Measurements from ENCODE around the gene STOML1. TPM values are rescaled to one million over a fixed set of nuclear protein-coding genes. Genes with fewer than 3 reads are reported as not detected.
A peak's percentile ranks its signal among the peaks of the same experiment; 100 is the strongest.

The STOML1 gene, protein sequence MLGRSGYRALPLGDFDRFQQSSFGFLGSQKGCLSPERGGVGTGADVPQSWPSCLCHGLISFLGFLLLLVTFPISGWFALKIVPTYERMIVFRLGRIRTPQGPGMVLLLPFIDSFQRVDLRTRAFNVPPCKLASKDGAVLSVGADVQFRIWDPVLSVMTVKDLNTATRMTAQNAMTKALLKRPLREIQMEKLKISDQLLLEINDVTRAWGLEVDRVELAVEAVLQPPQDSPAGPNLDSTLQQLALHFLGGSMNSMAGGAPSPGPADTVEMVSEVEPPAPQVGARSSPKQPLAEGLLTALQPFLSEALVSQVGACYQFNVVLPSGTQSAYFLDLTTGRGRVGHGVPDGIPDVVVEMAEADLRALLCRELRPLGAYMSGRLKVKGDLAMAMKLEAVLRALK
- total RNA-seq: 17.1 and 19.0 TPM in 2 replicates

DNA sequence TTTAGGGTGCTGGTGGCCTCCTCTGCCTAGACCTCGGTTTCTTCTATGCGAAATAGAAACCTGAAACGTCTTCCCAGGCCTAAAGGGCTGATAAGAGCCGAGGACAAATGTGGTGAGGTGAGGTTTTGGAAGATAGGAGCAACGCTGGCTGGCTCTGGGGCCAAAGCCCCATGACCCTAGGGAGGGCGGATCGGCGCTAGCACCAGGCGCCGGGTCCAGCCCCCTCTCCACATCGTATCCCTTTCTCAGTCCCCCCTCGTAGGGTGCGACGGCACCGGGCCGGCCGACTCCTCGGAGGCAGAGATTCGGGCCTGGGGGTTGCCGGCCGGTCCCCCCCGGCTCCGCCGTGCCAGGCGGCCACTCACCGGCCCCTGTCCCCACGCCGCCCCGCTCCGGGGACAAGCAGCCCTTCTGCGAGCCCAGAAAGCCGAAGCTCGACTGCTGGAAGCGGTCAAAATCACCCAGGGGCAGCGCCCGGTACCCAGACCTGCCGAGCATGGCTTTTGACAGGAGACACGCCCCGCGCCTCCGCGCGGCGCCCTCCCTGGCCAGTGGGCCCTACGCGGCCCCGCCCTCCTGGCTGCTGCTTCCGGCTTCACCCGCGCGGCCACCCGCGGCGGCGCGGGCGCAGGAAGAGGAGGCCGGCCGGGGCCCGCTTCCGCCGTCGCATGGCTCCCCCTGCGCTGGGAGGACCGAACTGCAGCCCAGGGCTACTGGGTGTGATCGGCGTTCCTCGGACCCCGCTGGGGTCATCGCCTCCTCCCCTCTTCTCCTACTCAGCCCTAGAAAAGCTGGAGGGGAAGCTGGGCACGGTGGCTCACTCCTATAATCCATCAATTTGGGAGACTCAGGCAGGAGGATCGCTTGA, at the start of gene STOML1:
TSS of gene STOML1 (minus strand) at position 570 of the 868 bp plus-strand sequence. CDS start at position 498, 72 bp downstream.
- DNase-seq (ENCODE audit: low read depth): peak; percentile 94
- peak within 1 kb of the TSS; percentile 69 for H3K4me3 ChIP-seq (ENCODE audit: low read depth, low read length)
- TF ChIP-seq, protein P1, sequence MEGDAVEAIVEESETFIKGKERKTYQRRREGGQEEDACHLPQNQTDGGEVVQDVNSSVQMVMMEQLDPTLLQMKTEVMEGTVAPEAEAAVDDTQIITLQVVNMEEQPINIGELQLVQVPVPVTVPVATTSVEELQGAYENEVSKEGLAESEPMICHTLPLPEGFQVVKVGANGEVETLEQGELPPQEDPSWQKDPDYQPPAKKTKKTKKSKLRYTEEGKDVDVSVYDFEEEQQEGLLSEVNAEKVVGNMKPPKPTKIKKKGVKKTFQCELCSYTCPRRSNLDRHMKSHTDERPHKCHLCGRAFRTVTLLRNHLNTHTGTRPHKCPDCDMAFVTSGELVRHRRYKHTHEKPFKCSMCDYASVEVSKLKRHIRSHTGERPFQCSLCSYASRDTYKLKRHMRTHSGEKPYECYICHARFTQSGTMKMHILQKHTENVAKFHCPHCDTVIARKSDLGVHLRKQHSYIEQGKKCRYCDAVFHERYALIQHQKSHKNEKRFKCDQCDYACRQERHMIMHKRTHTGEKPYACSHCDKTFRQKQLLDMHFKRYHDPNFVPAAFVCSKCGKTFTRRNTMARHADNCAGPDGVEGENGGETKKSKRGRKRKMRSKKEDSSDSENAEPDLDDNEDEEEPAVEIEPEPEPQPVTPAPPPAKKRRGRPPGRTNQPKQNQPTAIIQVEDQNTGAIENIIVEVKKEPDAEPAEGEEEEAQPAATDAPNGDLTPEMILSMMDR (IDR thresholded peaks at IDR 0.05; ENCODE audit: insufficient read depth, low read depth, low read length): peak; percentile 84

DNA sequence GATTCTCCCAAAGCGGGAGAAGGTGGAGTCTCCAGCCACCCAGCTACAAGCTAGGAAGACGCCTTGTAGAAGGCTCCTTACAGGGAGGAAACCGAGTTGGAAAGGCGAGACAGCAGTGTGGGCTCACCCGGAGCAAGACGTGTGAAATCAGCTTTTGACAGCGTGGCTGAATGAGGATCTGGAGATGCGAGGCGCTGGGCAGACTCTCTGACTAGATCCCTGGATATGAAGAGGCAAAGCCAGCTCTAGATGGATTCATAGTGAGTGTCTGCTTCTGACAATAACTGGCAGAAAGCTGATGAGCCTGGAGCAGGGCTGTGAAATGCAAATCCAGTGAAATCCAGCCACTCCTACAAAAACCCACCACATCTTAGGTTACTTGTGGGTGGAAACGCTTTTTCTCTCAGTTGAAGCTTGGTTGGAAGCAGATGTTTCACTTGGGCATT, 49.2 kb upstream of the STOML1 start:
- peak; percentile 18 for DNase-seq (ENCODE audit: low read depth)
- TF ChIP-seq, protein P1 (IDR thresholded peaks at IDR 0.05; ENCODE audit: insufficient read depth, low read depth, low read length): no peak
- H3K4me3 ChIP-seq (ENCODE audit: low read depth, low read length): no peak overlapping the region

DNA sequence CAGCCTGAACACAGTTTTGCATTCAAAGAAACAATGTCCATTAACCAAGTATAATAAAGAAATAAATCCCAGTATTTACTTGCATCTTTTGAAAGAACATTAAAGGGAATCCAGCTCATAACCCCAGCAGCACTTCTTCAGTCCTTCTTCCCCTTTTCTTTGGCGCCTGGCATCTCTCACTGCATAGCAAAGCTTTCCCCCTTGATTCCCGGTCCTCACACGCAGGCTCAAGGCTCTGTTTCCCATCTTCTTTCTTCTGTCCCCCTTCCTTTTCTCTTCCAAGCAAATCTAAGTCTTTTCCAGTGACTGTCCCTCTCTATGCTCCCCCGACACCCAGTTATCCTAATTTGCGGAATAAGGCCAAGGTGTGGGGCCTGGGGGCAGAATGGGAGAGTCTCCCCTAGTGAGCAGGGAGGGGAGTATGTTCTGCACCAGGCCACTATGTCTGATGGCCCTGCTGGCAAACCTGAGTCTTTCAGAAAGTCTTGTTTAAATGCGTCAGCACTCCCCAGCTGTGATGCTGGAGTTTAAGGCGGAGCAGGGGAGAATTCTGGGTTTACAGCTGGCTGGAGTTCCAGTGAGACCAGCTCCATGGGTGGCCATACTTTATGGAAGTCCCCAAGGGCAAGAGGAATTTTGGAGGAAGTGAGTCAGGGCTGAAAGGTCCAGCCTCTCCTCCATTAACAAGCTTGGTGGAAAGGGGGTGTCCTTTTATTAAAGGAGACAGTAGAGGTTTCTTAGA, 48.2 kb upstream of the STOML1 start:
- peak; percentile 97 for DNase-seq (ENCODE audit: low read depth)
- H3K4me3 ChIP-seq (ENCODE audit: low read depth, low read length): no peak overlapping the region
- TF ChIP-seq, protein P1 (IDR thresholded peaks at IDR 0.05; ENCODE audit: insufficient read depth, low read depth, low read length): peak; percentile 6

DNA sequence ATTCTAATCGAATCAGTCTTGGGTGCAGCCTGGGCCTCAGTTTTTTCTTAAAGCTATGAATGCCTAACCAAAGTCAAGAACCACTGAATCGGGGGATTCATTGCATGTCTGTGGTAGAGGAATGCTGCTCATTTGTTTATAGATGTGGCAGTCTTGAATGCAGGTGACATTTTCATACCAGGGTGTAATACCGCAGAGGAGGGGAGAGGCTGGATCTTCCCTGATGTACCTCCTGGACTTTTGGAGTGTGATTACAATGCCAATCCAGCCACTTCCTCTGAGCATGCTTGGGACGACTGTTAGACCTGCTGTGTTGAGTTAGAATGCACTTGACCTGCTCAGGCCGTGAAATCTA, 47.5 kb upstream of the STOML1 start:
- TF ChIP-seq, protein P1 (IDR thresholded peaks at IDR 0.05; ENCODE audit: insufficient read depth, low read depth, low read length): no peak

DNA sequence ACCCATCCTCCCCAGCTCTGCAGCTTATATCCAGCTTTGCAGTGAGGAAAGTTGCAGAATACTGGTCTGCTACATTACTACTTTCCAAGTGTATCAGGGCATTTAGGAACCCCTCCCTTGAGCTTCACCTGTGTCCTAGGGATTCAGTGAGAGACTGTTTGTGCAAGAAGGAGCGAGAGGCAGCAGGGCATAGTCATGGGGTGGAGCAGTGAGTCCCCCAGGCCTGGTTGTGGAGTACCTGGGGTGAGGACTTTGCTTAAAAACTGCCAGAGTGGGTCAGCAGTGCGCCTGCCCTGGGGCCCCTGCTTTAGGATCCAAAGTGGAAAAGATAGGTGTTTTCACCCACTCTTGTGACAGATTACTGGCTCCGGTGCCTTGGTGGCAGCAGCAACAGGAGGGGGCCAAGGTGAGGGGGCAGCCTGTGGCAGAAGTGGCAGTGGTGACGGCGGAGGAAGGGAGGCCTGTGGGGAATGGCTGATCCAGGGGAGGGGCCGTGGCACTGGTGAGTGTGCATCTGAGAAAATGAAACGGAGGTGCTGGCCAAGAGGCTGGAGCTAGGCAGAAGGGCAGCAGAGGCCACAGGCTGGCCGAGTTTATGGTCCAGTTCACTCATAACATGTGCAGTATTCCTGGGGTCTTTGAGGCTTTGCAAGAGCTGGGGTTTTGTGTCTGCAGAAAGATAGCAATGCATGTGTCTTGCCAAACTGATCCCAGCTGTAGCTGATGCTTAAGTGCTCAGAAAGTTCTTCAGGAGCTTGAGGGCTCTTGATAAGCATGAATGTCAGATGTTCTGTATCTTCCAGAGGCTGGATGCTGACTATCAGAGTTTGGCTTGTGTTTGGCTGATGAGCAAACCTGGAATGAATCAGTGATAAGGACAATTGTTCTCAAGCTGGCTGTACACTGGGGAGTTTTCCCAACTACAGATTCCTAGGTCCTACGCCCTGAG, 46.9 kb upstream of the STOML1 start:
- H3K4me3 ChIP-seq (ENCODE audit: low read depth, low read length): no peak overlapping the region
- TF ChIP-seq, protein P1 (IDR thresholded peaks at IDR 0.05; ENCODE audit: insufficient read depth, low read depth, low read length): no peak
- peak; percentile 81 for DNase-seq (ENCODE audit: low read depth)

More for the DNA sequence above, 47.5 kb upstream of the STOML1 start:
- no peak for DNase-seq (ENCODE audit: low read depth)
- H3K4me3 ChIP-seq (ENCODE audit: low read depth, low read length): no peak overlapping the region
